PC-9 (cell line): ENCODE results near the gene IRAK4. TPM values are rescaled to one million over a fixed set of nuclear protein-coding genes. Genes with fewer than 3 reads are reported as not detected.
"Not testable (repeated sequence)": the region's sequence is repeated elsewhere in the genome, so short reads cannot be mapped to it uniquely, and the experiment has no call there.

Experiments used
- BruUV-seq: library from RNA; stranded (reverse); fragments of 400-500 nt; replicated peaks from 2 replicates; lab custom pipeline; 2021; lab: Mats Ljungman, UMichigan
- CTCF ChIA-PET: fragments of 300-600 bp; sonication (Branson Sonifier 250); formaldehyde crosslinking; loops from one replicate; lab custom pipeline; 2022; ENCODE audit warnings: antibody characterized with exemption; lab: Charles Lee
- POLR2A ChIA-PET: fragments of 300-600 bp; sonication (Branson Sonifier 250); formaldehyde crosslinking; loops from one replicate; lab custom pipeline; 2022; ENCODE audit warnings: antibody characterized with exemption; ENCODE audit not compliant: unreplicated experiment; lab: Charles Lee
- DNase-seq, 2 experiments: peaks; one replicate each; pipeline versions ENCODE4 v3.0.0 to v3.0.0-alpha.2; 2015 to 2022; ENCODE audit warnings: mixed read lengths in 1 of 2
- H2AFZ ChIP-seq: fragments of 200-600 bp; sonication (generic); 2 replicates; pipeline ENCODE4 v1.8.1; 2017; ENCODE audit warnings: antibody characterized with exemption
- H3F3A ChIP-seq: fragments of 200-600 bp; sonication (generic); 2 replicates; pipeline ENCODE4 v1.8.1; 2017; ENCODE audit warnings: antibody characterized with exemption, mild to moderate bottlenecking, low read depth; ENCODE audit not compliant: insufficient read depth
- H3K27ac ChIP-seq: fragments of 200-600 bp; sonication (generic); 2 replicates; pipeline ENCODE4 v1.6.1; 2016; ENCODE audit warnings: mixed run types
- H3K27me3 ChIP-seq: fragments of 200-600 bp; sonication (generic); 2 replicates; pipeline ENCODE4 v1.6.1; 2016; ENCODE audit warnings: low read depth, mixed run types; ENCODE audit not compliant: insufficient read depth
- H3K36me3 ChIP-seq: fragments of 200-600 bp; sonication (generic); 2 replicates; pipeline ENCODE4 v1.6.1; 2016; ENCODE audit warnings: low read depth, mixed run types
- H3K4me1 ChIP-seq: fragments of 200-600 bp; sonication (generic); replicated peaks from 2 replicates; pipeline ENCODE4 v1.6.1; 2016; ENCODE audit warnings: mixed run types; ENCODE audit not compliant: insufficient read depth
- H3K4me2 ChIP-seq: fragments of 200-600 bp; sonication (generic); 2 replicates; pipeline ENCODE4 v1.6.1; 2017; ENCODE audit warnings: mixed run types
- H3K4me3 ChIP-seq: fragments of 200-600 bp; sonication (generic); 2 replicates; pipeline ENCODE4 v1.6.1; 2016; ENCODE audit warnings: mixed run types
- H3K79me2 ChIP-seq: fragments of 200-600 bp; sonication (generic); 2 replicates; pipeline ENCODE4 v1.6.1; 2017; ENCODE audit warnings: low read depth, mixed run types
- H3K9me2 ChIP-seq: fragments of 200-600 bp; sonication (generic); 2 replicates; pipeline ENCODE4 v1.8.1; 2017; ENCODE audit warnings: mild to moderate bottlenecking; ENCODE audit not compliant: insufficient read depth
- H3K9me3 ChIP-seq: fragments of 200-600 bp; sonication (generic); 2 replicates; pipeline ENCODE4 v1.8.1; 2016; ENCODE audit warnings: low read depth; ENCODE audit not compliant: insufficient read depth
- H4K20me1 ChIP-seq: fragments of 200-600 bp; sonication (generic); 2 replicates; pipeline ENCODE4 v1.8.1; 2017; ENCODE audit not compliant: insufficient read depth
- CTCF ChIP-seq: fragments of 200-600 bp; sonication (generic); conservative IDR thresholded peaks from 2 replicates; pipeline ENCODE4 v1.6.1; 2017; ENCODE audit warnings: mixed run types, antibody characterized with exemption, mild to moderate bottlenecking, moderate library complexity
- EZH2 ChIP-seq: fragments of 200-600 bp; sonication (generic); IDR thresholded peaks from 2 replicates; pipeline ENCODE4 v1.8.0; 2017; ENCODE audit warnings: antibody characterized with exemption, low read depth
- intact Hi-C: fragments of 100-400 bp; cut with micrococcal nuclease; formaldehyde crosslinking; loops from one replicate; pipeline ENCODE4 v1.10.0; 2022; ENCODE audit not compliant: unreplicated experiment
- total RNA-seq: library from RNA; stranded (reverse); gene quantifications from 2 replicates; pipeline ENCODE4 v1.2.3, GENCODE V29; 2021

IRAK4 gene
- total RNA-seq, 1 experiment from 2014 or later, result 10.1 TPM

DNA sequence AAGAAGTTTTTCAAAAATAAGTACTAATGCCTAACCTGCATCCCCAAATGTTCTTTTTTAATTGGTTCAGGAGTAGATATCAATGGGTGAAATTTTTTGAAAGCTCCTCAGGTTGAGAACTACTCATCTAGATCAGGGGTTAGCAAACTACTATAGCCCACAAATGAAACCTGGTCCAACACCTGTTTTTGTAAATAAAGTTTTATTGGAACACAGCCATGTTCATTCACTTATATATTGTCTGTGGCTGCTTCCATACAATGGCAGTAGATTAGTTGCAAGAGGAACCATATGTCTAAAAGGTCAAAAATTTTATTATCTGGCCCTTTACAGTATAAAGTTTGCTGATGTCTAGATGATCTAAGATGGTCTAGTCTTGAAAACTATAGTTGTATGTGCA, 13.9 kb upstream of the IRAK4 start:
- Histone ChIP-seq H3K4me2 (no peak overlapping the region), H3K4me3 (no peak overlapping the region), H3K36me3 (peaks cover 16% of the 10 kb centered on the region; the same call in 1 of the 2 replicates), H3K4me1 (no peaks in the 10 kb centered on the region), H4K20me1 (0 out of 2 replicates have a peak, but pooled peaks cover 2% of the 10 kb centered on the region), H2AFZ (no peak overlapping the region), H3F3A (no peaks in the 10 kb centered on the region), H3K9me2 (no peaks in the 10 kb centered on the region), H3K79me2 (no peaks in the 10 kb centered on the region), H3K27ac (no peak overlapping the region), H3K27me3 (no peaks in the 10 kb centered on the region), H3K9me3 (no peaks in the 10 kb centered on the region; the same call in 1 of the 2 replicates)
- TF ChIP-seq CTCF, result no peak
- TF ChIP-seq EZH2, result no peak
- no peak for DNase-seq
- intact Hi-C loops, result no loop called here
- no TSS peak for BruUV-seq
- CTCF ChIA-PET, result no interaction called here
- POLR2A ChIA-PET, result no interaction called here

GRCh38 chr12:43749016-43749415, 9.7 kb upstream of the IRAK4 start:
- CTCF ChIA-PET, result no interaction called here
- no peaks in the 10 kb centered on the region for H3F3A ChIP-seq
- H3K9me2 ChIP-seq, result no peaks in the 10 kb centered on the region
- TF ChIP-seq EZH2 (no peak), CTCF (no peak)
- H3K27me3 ChIP-seq, result no peaks in the 10 kb centered on the region
- no peaks in the 10 kb centered on the region for H3K4me1 ChIP-seq
- no peak overlapping the region for H3K4me2 ChIP-seq
- POLR2A ChIA-PET, result no interaction called here
- H3K36me3 ChIP-seq, result peaks cover 28% of the 10 kb centered on the region
- no peak overlapping the region for H3K4me3 ChIP-seq
- 0 out of 2 replicates have a peak, but pooled peaks cover 5% of the 10 kb centered on the region for H3K79me2 ChIP-seq
- no peak overlapping the region for H3K27ac ChIP-seq
- H3K9me3 ChIP-seq, result peaks cover 8% of the 10 kb centered on the region
- BruUV-seq, result no TSS peak
- no peak for DNase-seq
- no peak overlapping the region for H2AFZ ChIP-seq
- 0 out of 2 replicates have a peak, but pooled peaks cover 2% of the 10 kb centered on the region for H4K20me1 ChIP-seq
- intact Hi-C loops, result no loop called here

DNA sequence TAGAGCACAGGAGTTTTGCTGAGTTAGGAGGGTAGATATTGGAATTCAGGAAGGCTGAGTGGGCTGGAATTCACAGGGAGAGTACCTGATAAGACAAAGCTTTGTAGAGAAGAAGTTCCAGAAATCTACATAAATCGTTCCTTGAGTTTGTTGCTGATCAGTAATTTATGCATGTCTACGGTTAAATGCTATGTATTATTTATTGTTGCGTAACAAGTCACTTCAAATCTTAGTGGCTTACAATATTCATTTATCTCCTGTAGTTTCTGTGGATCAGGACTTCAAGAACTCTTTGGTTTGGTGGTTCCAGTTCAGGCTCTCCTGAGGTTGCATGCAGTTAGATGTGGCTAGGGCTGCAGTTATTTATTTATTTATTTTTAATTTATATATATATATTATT, 7.9 kb upstream of the IRAK4 start:
- Histone ChIP-seq H2AFZ (no peak overlapping the region), H3F3A (no peaks in the 10 kb centered on the region), H3K4me2 (no peak overlapping the region), H3K27me3 (no peaks in the 10 kb centered on the region), H3K4me3 (no peak overlapping the region), H3K36me3 (peaks cover 30% of the 10 kb centered on the region), H3K9me3 (peaks cover 17% of the 10 kb centered on the region), H3K27ac (no peak overlapping the region), H3K79me2 (0 out of 2 replicates have a peak, but pooled peaks cover 5% of the 10 kb centered on the region), H3K4me1 (no peaks in the 10 kb centered on the region), H4K20me1 (0 out of 2 replicates have a peak, but pooled peaks cover 2% of the 10 kb centered on the region), H3K9me2 (no peaks in the 10 kb centered on the region)
- no TSS peak for BruUV-seq
- no peak for DNase-seq
- no peak for TF ChIP-seq EZH2
- TF ChIP-seq CTCF, result no peak
- CTCF ChIA-PET, result no interaction called here
- intact Hi-C loops, result no loop called here
- POLR2A ChIA-PET, result no interaction called here

- H3K27me3 ChIP-seq, POLR2A ChIA-PET, H3K4me2 ChIP-seq, DNase-seq, BruUV-seq, H3K27ac ChIP-seq, H3K4me3 ChIP-seq, H3K9me2 ChIP-seq, H3K4me1 ChIP-seq, H4K20me1 ChIP-seq, H2AFZ ChIP-seq, H3F3A ChIP-seq, intact Hi-C loops, H3K79me2 ChIP-seq, CTCF ChIA-PET: not testable (repeated sequence)
- peaks cover 17% of the 10 kb centered on the region for H3K9me3 ChIP-seq
- H3K36me3 ChIP-seq, result peaks cover 30% of the 10 kb centered on the region
These were observed 7.4 kb upstream of the IRAK4 start for GRCh38 chr12:43751360-43751759.
